NCI-H748 treated with DMSO at 0.1 percent for 48 hours (cell line): ENCODE data around the gene HGFAC.

ENCODE experiments used
- DNase-seq: peaks from one replicate; lab custom pipeline; 2025; lab: John Stamatoyannopoulos, UW

The HGFAC gene

DNA sequence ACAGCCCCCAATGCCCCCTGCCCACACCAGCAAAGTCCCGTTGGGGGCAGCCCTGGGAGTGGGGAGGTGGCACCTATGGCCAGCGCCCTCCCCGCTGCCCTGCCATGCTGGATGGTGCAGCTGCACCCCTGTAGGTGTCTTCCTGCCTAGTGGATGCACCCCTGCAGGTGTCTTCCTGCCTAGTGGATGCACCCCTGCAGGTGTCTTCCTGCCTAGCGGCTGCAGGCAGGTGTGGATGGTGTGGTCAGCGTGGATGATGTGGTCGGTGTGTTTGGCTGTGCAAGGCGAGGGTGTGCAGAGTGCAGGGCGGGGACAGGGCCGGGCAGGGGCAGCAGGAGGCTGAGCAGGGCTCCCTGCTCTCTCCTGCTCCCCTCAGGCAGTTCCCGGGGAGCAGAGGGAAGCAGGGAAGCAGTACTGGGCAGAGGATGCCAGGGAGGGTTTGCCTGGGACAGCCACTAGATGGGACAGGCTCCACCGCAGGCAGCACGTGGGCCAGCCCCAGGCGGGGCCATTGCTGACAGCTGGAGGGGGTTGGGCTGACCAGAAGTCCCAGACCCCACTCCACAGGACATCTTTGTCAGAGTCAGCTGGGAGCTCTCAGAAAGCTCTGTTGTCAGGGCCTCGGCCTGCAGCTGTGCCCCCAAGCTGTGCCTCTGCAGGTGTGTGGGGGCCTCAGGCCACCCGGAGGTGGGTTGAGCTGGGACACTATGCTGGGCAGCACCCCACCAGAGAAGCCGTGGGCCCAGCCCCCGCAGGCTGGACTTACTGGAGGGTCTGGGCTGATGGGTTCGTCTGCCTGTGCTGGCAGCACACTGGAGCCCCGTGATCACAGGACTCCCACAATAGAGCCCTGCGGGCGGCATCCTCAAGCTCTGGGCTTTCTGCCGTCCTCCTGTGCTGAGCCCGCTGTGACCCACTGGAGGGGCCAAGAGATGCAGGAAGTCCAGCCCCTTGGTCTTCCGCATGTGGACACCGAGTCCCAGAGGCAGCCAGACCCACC, 45.1 kb downstream of the HGFAC start:
- no peak for DNase-seq

DNA sequence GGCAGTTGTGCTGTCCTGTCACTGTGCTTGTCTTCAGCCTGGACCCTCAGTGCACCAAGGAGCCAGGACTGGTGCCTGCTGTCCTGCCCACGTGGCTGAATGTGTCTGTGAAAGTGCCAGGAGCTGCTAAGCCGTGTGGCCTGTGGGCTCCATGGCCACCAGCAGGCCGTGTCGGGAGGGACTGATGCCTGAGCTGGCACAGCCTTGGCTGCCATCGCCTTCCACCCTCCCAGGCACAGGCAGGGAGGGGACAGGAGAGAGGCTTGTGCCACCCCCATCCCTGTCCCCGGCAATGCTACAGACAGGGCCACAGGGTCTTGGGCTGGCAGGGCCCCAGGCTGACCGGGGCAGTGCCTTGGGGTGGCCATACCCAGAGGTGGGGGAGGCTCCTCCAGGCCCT, 46.1 kb downstream of the HGFAC start:
- DNase-seq: no peak

- no peak for DNase-seq
Observed at GRCh38 chr4:3488820-3489219, 47.1 kb downstream of the HGFAC start.

GRCh38 chr4:3489451-3489962, 47.7 kb downstream of the HGFAC start:
- DNase-seq: no peak

GRCh38 chr4:3491681-3492405, 50.1 kb downstream of the HGFAC start:
- DNase-seq: no peak

DNA sequence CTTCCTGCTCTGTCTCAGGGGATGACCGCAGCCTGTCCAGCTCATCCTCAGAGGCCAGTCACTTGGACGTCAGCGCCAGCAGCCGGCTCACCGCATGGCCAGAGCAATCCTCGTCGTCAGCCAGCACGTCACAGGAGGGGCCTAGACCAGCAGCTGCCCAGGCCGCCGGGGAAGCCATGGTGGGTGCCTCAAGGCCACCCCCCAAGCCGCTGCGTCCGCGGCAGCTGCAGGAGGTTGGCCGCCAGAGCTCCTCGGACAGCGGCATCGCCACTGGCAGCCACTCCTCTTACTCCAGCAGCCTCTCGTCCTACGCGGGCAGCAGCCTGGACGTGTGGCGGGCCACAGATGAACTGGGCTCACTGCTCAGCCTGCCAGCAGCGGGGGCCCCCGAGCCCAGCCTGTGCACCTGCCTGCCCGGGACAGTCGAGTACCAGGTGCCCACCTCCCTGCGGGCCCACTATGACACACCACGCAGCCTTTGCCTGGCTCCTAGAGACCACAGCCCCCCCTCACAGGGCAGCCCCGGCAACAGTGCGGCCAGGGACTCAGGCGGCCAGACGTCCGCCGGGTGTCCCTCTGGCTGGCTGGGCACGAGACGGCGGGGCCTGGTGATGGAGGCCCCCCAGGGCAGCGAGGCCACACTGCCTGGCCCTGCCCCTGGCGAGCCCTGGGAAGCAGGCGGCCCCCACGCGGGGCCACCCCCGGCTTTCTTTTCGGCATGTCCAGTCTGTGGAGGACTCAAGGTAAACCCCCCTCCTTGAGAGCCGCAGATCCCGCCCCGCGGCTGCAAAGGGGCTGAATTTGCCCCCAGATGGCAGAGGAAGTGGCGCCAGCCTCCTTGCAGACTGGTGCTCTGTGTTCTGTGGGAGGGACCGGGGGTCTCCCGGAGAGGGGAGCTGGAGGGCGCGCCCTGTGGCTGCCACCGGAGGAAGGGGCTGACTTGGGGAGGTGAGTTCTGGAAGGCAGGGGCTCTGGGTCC, 51.3 kb downstream of the HGFAC start:
- no peak for DNase-seq

- no peak for DNase-seq
Observed at GRCh38 chr4:3493720-3494461, 52.1 kb downstream of the HGFAC start.

DNA sequence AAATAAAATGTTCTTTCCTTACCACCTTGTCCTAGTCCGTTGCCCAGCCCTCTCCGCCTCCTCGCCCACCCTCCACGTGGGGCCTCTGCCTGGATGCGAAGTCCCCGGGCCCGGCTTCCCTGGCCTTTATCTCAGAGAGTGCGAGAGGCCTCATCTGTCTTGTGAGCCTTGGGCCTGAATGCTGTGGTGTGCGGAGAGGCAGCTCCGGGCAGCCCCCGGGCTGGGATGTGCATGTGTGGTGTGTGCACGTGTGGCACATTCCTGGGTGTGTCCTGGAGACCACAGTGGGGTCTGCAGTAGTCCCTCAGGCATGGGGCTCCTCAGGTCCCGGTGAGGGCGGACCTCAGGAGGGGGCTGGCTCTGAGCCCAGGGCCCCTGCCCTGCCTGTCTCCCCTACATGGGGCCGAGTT, 52.7 kb downstream of the HGFAC start:
- no peak for DNase-seq

- no peak for DNase-seq
Observed at GRCh38 chr4:3495204-3495975, 53.6 kb downstream of the HGFAC start.

GRCh38 chr4:3496021-3496420, 54.3 kb downstream of the HGFAC start:
- no peak for DNase-seq

DNA sequence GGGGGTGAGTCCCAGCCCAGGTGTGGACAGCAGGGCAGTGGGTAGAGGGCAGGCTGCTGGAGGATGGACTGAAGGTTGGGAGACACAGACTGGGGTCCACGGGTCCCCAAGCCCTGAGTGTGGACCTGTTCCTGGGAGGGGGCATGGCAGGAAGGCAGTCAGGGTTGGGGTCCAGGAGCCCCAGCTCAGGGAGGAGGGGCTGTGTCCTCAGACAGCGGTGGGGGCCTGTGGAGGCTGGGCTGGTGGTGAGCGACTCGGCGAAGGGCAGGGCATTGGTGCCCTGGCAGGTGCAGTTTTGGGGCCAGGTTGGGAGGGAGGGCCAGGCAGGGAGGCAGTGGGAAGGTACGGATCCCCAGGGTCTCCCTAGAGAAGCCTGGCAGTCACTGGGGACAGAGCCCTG, 55.3 kb downstream of the HGFAC start:
- DNase-seq: no peak

DNA sequence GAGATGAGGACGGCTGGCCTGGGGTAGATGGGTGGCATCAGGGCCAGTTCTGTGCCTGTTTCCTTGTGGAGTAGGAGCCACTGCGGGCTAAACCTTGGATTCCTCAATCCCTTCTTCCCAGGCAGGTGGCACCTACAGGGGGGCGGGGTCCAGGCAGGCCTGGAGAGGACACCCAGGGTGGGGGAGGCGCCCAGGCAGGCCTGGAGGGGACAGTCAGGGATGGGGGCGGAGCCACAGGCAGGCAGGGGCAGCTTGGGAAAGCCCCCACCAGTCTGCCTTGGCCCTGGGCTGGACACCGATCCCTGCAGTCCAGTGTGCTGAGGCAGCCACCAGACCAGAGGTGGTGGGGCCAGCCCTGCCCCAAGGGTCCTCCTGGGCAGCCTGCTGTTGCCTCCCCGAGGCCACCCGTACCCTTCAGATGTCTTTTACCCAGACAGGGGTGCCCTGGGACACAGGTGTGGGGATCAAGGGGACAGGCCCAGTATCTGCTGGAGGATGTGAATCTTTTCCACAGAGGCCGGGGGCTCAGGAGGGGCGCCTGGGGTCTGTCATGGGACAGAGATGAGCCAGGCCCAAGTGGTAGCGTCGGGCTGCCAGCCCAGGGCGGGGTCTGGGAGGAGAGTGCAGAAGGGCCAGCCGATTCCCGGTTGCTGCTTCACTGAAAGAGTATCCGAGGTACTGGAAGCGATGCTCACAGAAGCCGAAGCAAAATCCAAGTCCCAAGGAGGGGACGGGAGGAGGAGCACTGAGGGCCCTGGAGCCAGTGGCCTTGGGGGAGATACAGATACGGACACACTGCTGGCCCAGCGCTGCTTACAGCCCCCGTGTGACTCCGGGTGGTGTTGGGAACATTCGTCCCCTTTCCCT, 56.0 kb downstream of the HGFAC start:
- DNase-seq: no peak

GRCh38 chr4:3498407-3498806, 56.6 kb downstream of the HGFAC start:
- no peak for DNase-seq
